Measurements from ENCODE around the gene CEP85.
"Not testable (repeated sequence)": the region's sequence is repeated elsewhere in the genome, so short reads cannot be mapped to it uniquely, and the experiment has no call there.

Gene CEP85

DNA sequence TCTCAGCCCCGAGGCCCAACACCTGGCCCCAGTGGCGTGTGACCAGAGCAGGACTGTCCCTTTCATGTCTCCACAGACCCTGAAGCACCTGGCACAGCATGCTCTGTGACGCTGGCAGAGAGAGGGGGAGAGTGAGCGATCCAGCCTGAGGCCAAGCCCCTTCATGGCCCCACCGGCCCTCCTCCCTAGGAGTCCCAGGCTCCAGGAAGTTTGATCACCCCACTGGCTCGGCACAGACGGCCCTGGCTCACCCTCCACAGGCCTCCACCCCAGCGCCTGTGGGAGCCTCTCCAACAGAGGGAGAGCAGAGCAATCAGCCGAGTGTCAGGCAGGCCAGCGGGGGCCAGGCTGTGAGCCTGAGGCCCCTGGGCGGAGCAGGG is 56.9 kb downstream of the CEP85 start:
- DNase-seq: no peak

GRCh38 chr1:26291433-26291832 is 57.4 kb downstream of the CEP85 start:
- DNase-seq: no peak

GRCh38 chr1:26291939-26292338 is 57.9 kb downstream of the CEP85 start:
- DNase-seq: no peak

DNA sequence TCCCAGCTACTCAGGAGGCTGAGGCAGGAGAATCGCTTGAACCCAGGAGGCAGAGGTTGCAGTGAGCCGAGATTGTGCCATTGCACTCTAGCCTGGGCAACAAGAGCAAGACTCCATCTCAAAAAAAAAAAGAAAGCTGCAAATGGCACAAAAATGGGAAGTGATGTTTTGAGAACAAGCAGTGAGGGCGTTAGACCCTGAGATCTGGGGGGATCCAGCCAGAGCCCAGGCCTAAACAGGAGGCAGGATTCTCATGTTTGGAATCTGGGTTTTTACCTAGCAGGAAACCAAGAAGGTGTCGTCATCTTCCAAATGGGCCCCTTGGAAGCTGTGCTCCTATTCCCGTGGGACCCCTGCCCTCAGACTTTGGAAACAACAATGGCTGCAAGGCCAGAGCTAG is 58.7 kb downstream of the CEP85 start:
- DNase-seq: peak in 1 of 3 donors; percentile 24

GRCh38 chr1:26293911-26294463 is 60.0 kb downstream of the CEP85 start:
- DNase-seq: no peak

DNA sequence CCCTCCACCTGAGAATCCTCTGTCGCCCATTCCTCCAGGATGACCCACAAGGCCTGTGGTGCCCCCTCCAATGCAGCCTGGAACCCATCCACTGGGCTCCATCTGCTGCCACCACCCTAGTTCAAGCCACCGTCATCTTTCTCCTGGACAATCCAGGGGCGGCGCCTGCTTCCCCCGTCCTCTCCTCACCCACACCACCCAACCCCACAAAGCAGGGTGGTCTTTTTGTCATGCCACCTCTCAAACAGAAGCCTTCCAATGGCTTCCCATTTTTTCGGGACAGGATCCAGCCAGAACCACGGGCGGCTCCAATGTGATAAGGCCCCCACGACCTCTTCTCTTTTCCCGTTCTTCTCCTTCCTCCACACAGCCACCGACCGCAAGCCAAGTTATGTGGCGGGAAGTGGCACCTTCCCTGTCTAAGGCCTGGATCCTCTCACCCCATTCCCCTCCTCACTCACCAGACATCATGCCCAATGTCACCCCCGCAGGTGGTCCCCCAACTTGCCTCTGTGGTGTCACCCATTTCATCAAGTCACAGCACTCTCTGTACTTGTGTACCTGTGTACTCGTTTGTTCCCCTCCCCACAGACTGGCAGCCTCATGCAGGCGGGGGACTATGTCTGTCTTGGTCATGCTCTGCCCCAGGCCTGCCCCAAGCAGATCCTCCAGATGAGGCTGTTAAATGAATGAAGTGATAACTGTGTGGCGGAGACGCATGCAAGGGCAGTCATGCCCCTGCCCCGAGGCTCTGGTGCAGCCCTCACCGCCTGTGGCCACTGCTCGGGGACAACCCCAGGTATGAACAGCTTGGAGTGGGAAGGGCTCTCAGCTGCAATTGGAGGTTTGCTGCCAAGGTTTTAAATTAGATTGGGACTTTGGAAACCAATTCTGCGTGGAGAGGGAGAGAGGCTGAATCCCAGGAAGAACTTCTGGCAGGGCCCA is 61.5 kb downstream of the CEP85 start:
- DNase-seq: no peak

DNA sequence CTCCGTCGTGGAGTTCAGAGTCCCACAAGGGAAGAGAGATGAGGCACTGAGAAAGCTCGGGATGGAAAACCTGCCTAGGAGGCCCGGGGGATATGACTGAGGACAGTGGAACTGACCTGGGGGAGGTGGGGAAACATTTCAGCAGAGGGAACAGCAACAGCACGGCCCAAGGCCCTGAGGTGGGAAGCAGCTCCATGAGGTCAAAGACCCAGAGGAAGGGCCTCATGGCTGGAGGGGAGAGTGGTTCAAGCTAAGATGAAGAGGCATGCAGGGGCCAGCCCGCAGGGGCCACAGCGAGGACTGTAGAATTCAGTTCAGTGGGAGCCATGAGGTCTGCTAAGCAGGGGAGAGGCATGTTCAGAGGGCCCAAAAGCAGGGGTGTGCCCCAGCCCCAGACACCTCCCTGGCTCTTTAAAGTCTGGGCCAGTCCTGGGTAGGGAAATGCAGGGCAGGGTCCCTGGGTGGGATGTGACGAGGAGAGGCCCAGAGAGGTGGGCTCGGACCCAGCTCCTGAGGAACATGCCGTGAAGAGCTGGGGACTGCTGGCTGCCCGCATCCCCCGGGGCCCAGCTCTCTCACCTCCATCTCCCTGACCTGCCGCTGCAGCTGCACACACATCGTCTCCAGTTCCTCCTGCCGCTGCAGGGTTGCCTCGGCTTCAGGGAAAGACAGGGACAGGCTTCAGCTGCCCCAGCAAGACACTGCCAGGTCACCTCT is 62.5 kb downstream of the CEP85 start:
- DNase-seq: no peak

DNA sequence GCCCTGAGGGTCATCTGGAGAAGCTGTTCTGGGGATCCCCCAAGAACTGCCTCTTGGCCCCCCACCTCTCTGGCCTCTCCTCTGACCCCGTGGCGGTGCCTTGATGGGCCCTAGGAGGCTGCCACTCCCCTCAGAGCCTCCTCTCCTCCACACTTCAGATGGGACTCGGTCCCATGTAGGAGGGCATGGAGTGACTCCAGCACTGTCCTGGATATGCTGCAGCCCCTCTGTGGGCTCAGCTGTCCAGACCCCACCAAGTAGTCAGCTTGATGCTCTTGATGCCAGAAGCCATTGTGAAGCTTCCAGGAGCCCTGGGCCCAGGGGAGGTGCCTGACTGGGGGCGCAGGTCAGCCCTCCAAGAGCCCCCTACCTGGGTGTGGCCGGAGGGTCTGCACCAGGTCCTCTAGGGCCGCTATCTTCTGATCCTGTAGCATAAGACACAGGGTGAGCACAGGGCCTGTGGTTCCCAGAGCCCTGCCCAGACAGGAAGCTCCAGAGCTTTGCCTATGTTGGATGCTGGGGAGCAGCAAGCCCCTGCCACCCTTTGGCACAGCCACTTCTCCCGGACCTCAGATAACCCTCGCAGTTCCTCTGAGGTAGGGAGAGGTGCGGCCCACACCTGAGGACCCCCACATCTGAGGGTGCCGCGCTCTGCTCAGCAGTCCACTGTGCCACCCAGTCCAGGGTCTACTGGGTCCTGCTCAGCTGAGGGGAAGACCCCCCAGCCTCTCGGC is 63.2 kb downstream of the CEP85 start:
- DNase-seq: no peak

GRCh38 chr1:26297791-26298124 is 63.8 kb downstream of the CEP85 start:
- DNase-seq: no peak

GRCh38 chr1:26300578-26301275 is 66.7 kb downstream of the CEP85 start:
- no peak for DNase-seq

DNA sequence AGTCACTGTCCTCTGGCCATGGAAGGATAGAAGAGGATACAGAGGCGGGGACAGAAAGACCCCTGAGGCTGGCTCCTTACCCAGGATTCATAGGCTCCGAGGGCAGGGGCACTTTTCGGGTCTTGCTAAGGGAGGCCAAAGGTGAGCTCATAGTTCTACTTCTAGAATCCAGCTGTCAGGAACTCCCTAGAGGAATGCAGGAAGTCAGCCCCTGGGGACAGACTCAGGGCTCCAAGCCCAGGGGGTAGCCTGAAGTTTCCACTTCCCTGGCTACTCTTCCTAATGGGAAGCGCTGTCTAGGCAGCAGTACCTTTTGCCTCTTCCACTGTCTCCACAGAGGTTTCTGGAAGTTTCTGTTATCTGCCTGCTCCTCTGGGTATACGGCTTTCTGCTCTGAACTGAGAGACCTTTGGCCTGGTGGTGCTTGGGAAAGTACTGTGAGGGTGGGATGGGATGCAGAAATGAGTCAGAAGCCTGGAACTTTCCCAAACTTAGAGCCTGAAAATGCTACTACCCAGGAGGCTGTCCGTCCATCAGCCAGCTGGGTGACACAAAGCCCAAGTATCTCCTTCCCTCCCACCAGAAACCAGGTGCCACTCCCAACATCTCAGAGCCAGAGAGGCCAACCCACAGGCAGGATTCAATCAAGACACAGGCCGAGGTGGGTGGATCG is 68.9 kb downstream of the CEP85 start:
- DNase-seq: peak; percentile 66 to 70 (median 69)

GRCh38 chr1:26305667-26306289 is 71.8 kb downstream of the CEP85 start:
- peak; percentile 39 to 61 (median 44) for DNase-seq

DNA sequence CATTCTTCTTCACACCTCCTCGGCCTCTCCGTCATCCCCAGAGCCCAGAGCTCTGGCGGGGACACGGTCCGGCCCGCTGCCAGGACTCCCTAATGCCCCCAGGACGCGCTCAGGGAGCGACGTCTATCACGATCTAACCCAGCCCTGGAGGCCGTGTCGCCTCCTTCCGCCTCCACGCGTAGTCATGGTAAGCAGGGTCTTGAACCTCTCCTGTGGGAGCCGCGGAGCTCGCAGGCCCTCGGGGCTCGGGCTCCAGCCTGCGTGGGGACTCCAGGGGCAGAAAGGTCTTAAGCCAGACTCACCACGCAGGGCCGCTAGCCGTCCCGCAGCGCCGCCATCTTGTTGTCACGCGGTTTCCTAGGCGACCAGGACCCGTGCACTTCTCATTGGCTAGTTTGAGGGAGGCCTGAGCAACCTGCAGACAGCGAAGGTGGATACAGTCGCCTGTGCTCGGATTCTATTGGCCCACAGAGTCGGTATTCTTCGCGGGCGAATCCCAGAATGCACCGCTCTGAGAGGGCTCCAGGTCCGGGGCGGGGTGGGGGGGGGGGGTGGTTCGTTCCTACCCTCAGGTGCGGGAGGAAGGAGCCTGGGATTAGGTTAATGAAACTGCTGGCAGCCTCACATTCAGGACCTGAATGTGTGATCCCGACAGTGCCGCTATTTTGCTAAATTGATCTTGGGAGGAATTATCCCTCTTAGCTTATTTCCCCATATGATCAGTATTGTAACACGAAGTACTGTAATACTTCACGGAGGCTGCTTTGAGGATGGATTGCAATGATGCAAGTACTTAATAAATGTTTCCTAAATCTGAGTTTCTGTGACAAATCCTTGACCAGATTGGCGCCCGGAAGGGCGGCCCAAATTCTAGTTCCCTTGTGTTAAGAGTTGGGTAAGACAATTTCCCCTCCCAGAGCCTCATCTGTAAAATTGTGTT is 72.6 kb downstream of the CEP85 start, which contains the start of gene UBXN11:
UBXN11 (minus strand) TSS at position 347 of the 940 bp plus-strand sequence. CDS start 3,753 bp downstream, outside the sequence.
- DNase-seq: peak; percentile 88 to 92 (median 91)

DNA sequence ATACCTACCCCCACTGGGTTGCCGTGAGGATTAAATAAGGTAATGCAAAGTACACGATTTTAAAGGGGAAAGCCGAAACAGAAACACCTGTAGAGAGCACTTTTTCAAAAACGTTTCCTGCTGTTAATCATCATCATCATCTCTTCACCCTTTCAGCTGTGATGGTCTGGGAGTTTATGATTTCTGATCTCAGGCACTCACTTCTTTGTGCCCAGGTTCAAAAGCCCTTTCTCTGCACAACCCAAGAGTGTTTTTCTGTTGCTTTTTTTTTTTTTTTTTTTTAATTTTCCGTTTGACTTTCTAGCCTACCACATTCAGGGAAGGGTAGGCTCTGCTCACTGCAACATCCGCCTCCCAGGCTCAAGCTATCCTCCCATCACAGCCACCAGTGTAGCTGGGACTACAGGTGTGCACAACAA is 73.4 kb downstream of the CEP85 start:
- DNase-seq: no peak

DNA sequence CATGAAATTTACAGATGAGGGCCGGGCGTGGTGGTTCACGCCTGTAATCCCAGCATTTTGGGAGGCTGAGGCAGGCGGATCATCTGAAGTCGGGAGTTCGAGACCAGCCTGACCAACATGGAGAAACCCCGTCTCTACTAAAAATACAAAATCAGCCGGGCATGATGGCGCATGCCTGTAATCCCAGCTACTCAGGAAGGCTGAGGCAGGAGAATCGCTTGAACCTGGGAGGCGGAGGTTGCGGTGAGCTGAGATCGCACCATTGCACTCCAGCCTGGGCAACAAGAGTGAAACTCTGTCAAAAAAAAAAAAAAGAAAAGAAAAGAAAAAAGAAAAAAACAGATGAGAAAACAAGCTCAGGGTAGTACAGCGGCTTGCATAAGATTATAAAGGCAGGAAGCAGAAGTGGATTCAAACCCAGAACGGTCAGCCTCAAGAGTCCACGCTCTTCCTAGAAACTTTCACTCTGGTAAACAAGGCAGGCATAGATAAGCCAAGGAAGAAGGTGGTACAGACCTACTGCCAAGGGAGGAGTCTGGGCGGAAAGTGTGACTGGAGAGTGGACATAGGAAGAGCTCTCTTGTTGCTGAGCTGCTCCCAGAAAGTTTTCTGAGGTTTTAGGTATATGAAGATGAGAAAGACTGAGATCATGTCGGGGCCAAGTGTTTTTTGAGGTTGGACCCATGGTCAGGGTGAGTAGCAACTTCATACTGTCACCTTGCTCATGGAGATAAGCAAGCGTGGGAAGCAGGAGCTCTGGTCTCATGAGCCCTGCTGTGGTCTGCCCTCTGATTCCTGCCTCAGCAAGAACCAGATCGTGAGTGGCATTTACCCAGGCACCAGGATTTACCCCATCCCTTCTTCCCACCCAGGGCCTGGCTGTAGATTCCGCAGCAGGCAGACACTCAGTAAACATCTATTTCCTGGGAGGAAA is 74.2 kb downstream of the CEP85 start:
- not testable (repeated sequence) for DNase-seq

- peak in 1 of 3 donors; percentile 32 for DNase-seq
These were observed 80.5 kb downstream of the CEP85 start for GRCh38 chr1:26314501-26314900.

GRCh38 chr1:26315874-26316850 is 82.2 kb downstream of the CEP85 start:
- no peak for DNase-seq

GRCh38 chr1:26317146-26317545 is 83.1 kb downstream of the CEP85 start:
- DNase-seq: peak; percentile 46 to 57 (median 52)

All from suppressor macrophage treated with lipopolysaccharide for 1 hour (primary cell).